ENCODE results near the gene LYPD3. TPM values are rescaled to one million over a fixed set of nuclear protein-coding genes. Genes with fewer than 3 reads are reported as not detected.
A peak's percentile ranks its signal among the peaks of the same experiment; 100 is the strongest.

Gene LYPD3
- total RNA-seq, 1 donor from 2014 or later: 3.0 TPM

- Mint-ChIP-seq H3K36me3 (ENCODE audit: low read depth) (peaks cover 9% of the 10 kb centered on the region), H3K27ac (no peak overlapping the region), H3K4me1 (ENCODE audit: low read depth) (no peaks in the 10 kb centered on the region), H3K4me3 (ENCODE audit: low read depth) (no peak overlapping the region), H3K9me3 (no peaks in the 10 kb centered on the region), H3K27me3 (ENCODE audit: low read depth) (no peaks in the 10 kb centered on the region)
- DNase-seq (ENCODE audit: low spot score): no peak
- intact Hi-C loops (cut with micrococcal nuclease): no loop called here
These were observed 16.3 kb upstream of the LYPD3 start for GRCh38 chr19:43481701-43482100.

GRCh38 chr19:43480574-43480973, 15.2 kb upstream of the LYPD3 start:
- H3K27ac Mint-ChIP-seq: no peak overlapping the region
- no peaks in the 10 kb centered on the region for H3K27me3 Mint-ChIP-seq (ENCODE audit: low read depth)
- no peak for DNase-seq (ENCODE audit: low spot score)
- H3K36me3 Mint-ChIP-seq (ENCODE audit: low read depth): peaks cover 10% of the 10 kb centered on the region
- peaks cover 4% of the 10 kb centered on the region for H3K4me1 Mint-ChIP-seq (ENCODE audit: low read depth)
- H3K9me3 Mint-ChIP-seq: peaks cover under 1% of the 10 kb centered on the region
- no peak overlapping the region for H3K4me3 Mint-ChIP-seq (ENCODE audit: low read depth)
- intact Hi-C loops (cut with micrococcal nuclease): no loop called here

GRCh38 chr19:43479961-43480561, 14.7 kb upstream of the LYPD3 start:
- intact Hi-C loops (cut with micrococcal nuclease): no loop called here
- Mint-ChIP-seq H3K36me3 (ENCODE audit: low read depth) (peaks cover 15% of the 10 kb centered on the region), H3K27me3 (ENCODE audit: low read depth) (no peaks in the 10 kb centered on the region), H3K9me3 (peaks cover 3% of the 10 kb centered on the region), H3K4me3 (ENCODE audit: low read depth) (no peak overlapping the region), H3K4me1 (ENCODE audit: low read depth) (peaks cover 8% of the 10 kb centered on the region), H3K27ac (no peak overlapping the region)
- no peak for DNase-seq (ENCODE audit: low spot score)

GRCh38 chr19:43479226-43479625, 13.8 kb upstream of the LYPD3 start:
- peaks cover 15% of the 10 kb centered on the region for H3K36me3 Mint-ChIP-seq (ENCODE audit: low read depth)
- H3K27me3 Mint-ChIP-seq (ENCODE audit: low read depth): no peaks in the 10 kb centered on the region
- intact Hi-C loops (cut with micrococcal nuclease): no loop called here
- no peak for DNase-seq (ENCODE audit: low spot score)
- peaks cover 3% of the 10 kb centered on the region for H3K9me3 Mint-ChIP-seq
- H3K27ac Mint-ChIP-seq: no peak overlapping the region
- no peak overlapping the region for H3K4me3 Mint-ChIP-seq (ENCODE audit: low read depth)
- peaks cover 14% of the 10 kb centered on the region for H3K4me1 Mint-ChIP-seq (ENCODE audit: low read depth)

GRCh38 chr19:43478323-43478722, 12.9 kb upstream of the LYPD3 start:
- H3K4me1 Mint-ChIP-seq (ENCODE audit: low read depth): peaks cover 16% of the 10 kb centered on the region
- no peak for DNase-seq (ENCODE audit: low spot score)
- intact Hi-C loops (cut with micrococcal nuclease): no loop called here
- H3K27me3 Mint-ChIP-seq (ENCODE audit: low read depth): no peaks in the 10 kb centered on the region
- peak overlapping the region; percentile 23 for H3K27ac Mint-ChIP-seq
- no peak overlapping the region for H3K4me3 Mint-ChIP-seq (ENCODE audit: low read depth)
- peaks cover 3% of the 10 kb centered on the region for H3K9me3 Mint-ChIP-seq
- H3K36me3 Mint-ChIP-seq (ENCODE audit: low read depth): peaks cover 15% of the 10 kb centered on the region

GRCh38 chr19:43476606-43477005, 11.2 kb upstream of the LYPD3 start:
- intact Hi-C loops (cut with micrococcal nuclease): no loop called here
- DNase-seq (ENCODE audit: low spot score): no peak
- H3K36me3 Mint-ChIP-seq (ENCODE audit: low read depth): peaks cover 15% of the 10 kb centered on the region
- H3K4me1 Mint-ChIP-seq (ENCODE audit: low read depth): peaks cover 16% of the 10 kb centered on the region
- H3K27me3 Mint-ChIP-seq (ENCODE audit: low read depth): no peaks in the 10 kb centered on the region
- no peak overlapping the region for H3K4me3 Mint-ChIP-seq (ENCODE audit: low read depth)
- H3K9me3 Mint-ChIP-seq: peaks cover 3% of the 10 kb centered on the region
- H3K27ac Mint-ChIP-seq: no peak overlapping the region

- intact Hi-C loops (cut with micrococcal nuclease): loop anchor here (1.0 kb wide), 2 partner anchors 12 to 29 kb away; partner anchors contain the start of gene PHLDB3
- peaks cover 3% of the 10 kb centered on the region for H3K9me3 Mint-ChIP-seq
- H3K27me3 Mint-ChIP-seq (ENCODE audit: low read depth): no peaks in the 10 kb centered on the region
- H3K36me3 Mint-ChIP-seq (ENCODE audit: low read depth): peaks cover 15% of the 10 kb centered on the region
- peak overlapping the region; percentile 78 for H3K4me3 Mint-ChIP-seq (ENCODE audit: low read depth)
- H3K4me1 Mint-ChIP-seq (ENCODE audit: low read depth): peaks cover 18% of the 10 kb centered on the region
- peak overlapping the region; percentile 94 for H3K27ac Mint-ChIP-seq
- DNase-seq (ENCODE audit: low spot score): peak; percentile 89
These were observed 9.7 kb upstream of the LYPD3 start for GRCh38 chr19:43474986-43475705.

- intact Hi-C loops (cut with micrococcal nuclease): no loop called here
- Mint-ChIP-seq H3K36me3 (ENCODE audit: low read depth) (peaks cover 15% of the 10 kb centered on the region), H3K27me3 (ENCODE audit: low read depth) (no peaks in the 10 kb centered on the region), H3K27ac (no peak overlapping the region), H3K4me3 (ENCODE audit: low read depth) (no peak overlapping the region), H3K4me1 (ENCODE audit: low read depth) (peaks cover 20% of the 10 kb centered on the region), H3K9me3 (peaks cover 3% of the 10 kb centered on the region)
- DNase-seq (ENCODE audit: low spot score): no peak
These were observed 9.1 kb upstream of the LYPD3 start for GRCh38 chr19:43474487-43474886.

- no peak overlapping the region for H3K4me3 Mint-ChIP-seq (ENCODE audit: low read depth)
- H3K36me3 Mint-ChIP-seq (ENCODE audit: low read depth): peaks cover 5% of the 10 kb centered on the region
- no peak overlapping the region for H3K27ac Mint-ChIP-seq
- peaks cover 38% of the 10 kb centered on the region for H3K4me1 Mint-ChIP-seq (ENCODE audit: low read depth)
- peaks cover 3% of the 10 kb centered on the region for H3K9me3 Mint-ChIP-seq
- intact Hi-C loops (cut with micrococcal nuclease): no loop called here
- DNase-seq (ENCODE audit: low spot score): no peak
- H3K27me3 Mint-ChIP-seq (ENCODE audit: low read depth): no peaks in the 10 kb centered on the region
These were observed 5.7 kb upstream of the LYPD3 start for GRCh38 chr19:43471091-43471490.

GRCh38 chr19:43470288-43470687, 4.9 kb upstream of the LYPD3 start:
- H3K9me3 Mint-ChIP-seq: no peaks in the 10 kb centered on the region
- peak overlapping the region; percentile 40 for H3K27ac Mint-ChIP-seq
- H3K27me3 Mint-ChIP-seq (ENCODE audit: low read depth): no peaks in the 10 kb centered on the region
- H3K4me1 Mint-ChIP-seq (ENCODE audit: low read depth): peaks cover 37% of the 10 kb centered on the region
- H3K4me3 Mint-ChIP-seq (ENCODE audit: low read depth): no peak overlapping the region
- peaks cover 2% of the 10 kb centered on the region for H3K36me3 Mint-ChIP-seq (ENCODE audit: low read depth)
- intact Hi-C loops (cut with micrococcal nuclease): no loop called here
- no peak for DNase-seq (ENCODE audit: low spot score)

GRCh38 chr19:43469160-43469480, 3.7 kb upstream of the LYPD3 start:
- Mint-ChIP-seq H3K4me3 (ENCODE audit: low read depth) (no peak overlapping the region), H3K36me3 (ENCODE audit: low read depth) (no peaks in the 10 kb centered on the region), H3K27ac (no peak overlapping the region), H3K27me3 (ENCODE audit: low read depth) (no peaks in the 10 kb centered on the region), H3K4me1 (ENCODE audit: low read depth) (peaks cover 32% of the 10 kb centered on the region), H3K9me3 (no peaks in the 10 kb centered on the region)
- intact Hi-C loops (cut with micrococcal nuclease): no loop called here
- no peak for DNase-seq (ENCODE audit: low spot score)

GRCh38 chr19:43468354-43469159, 3.1 kb upstream of the LYPD3 start:
- no peak overlapping the region for H3K27ac Mint-ChIP-seq

GRCh38 chr19:43467730-43468129, 2.3 kb upstream of the LYPD3 start:
- Mint-ChIP-seq H3K4me1 (ENCODE audit: low read depth) (peaks cover 31% of the 10 kb centered on the region), H3K27ac (no peak overlapping the region)
- DNase-seq (ENCODE audit: low spot score): no peak

More at GRCh38 chr19:43468354-43469159, 3.1 kb upstream of the LYPD3 start:
- intact Hi-C loops (cut with micrococcal nuclease): no loop called here
- no peaks in the 10 kb centered on the region for H3K9me3 Mint-ChIP-seq
- DNase-seq (ENCODE audit: low spot score): no peak
- no peaks in the 10 kb centered on the region for H3K27me3 Mint-ChIP-seq (ENCODE audit: low read depth)
- H3K4me3 Mint-ChIP-seq (ENCODE audit: low read depth): no peak overlapping the region
- no peaks in the 10 kb centered on the region for H3K36me3 Mint-ChIP-seq (ENCODE audit: low read depth)
- H3K4me1 Mint-ChIP-seq (ENCODE audit: low read depth): peaks cover 31% of the 10 kb centered on the region

More at GRCh38 chr19:43467730-43468129, 2.3 kb upstream of the LYPD3 start:
- no peaks in the 10 kb centered on the region for H3K9me3 Mint-ChIP-seq
- intact Hi-C loops (cut with micrococcal nuclease): no loop called here
- no peak overlapping the region for H3K4me3 Mint-ChIP-seq (ENCODE audit: low read depth)
- no peaks in the 10 kb centered on the region for H3K36me3 Mint-ChIP-seq (ENCODE audit: low read depth)
- no peaks in the 10 kb centered on the region for H3K27me3 Mint-ChIP-seq (ENCODE audit: low read depth)

All from activated T-helper 2 cell treated with anti-CD3 and anti-CD28 coated beads, Interferon-gamma antibody, Interleukin-2, Interleukin-4, amounts not matched to agents 10 μg/mL and 5 μg/mL and 100 μg/mL, durations not matched to agents 14 hours and 24 hours and 36 hours (primary cell).